ENCODE data around the gene VKORC1.

The VKORC1 gene

GRCh38 chr16:31043352-31043751, 51.2 kb downstream of the VKORC1 start:
- no peaks in the 10 kb centered on the region for H3K27me3 ChIP-seq (replicated peaks; ENCODE audit: control insufficient read depth, insufficient read depth, low read length)
- H3K36me3 ChIP-seq (ENCODE audit: control insufficient read depth, insufficient read depth, low read length): peaks cover 22% of the 10 kb centered on the region
- no peak for TF ChIP-seq CTCF (IDR thresholded peaks at IDR 0.05; ENCODE audit: insufficient read depth, low read length, poor library complexity, severe bottlenecking)
- no peak for DNase-seq (ENCODE audit: extremely low read depth, insufficient read length)
- H3K4me3 ChIP-seq (replicated peaks; ENCODE audit: low read depth, low read length): no peak overlapping the region

GRCh38 chr16:31042866-31043265, 51.7 kb downstream of the VKORC1 start:
- H3K27me3 ChIP-seq (replicated peaks; ENCODE audit: control insufficient read depth, insufficient read depth, low read length): no peaks in the 10 kb centered on the region
- peaks cover 24% of the 10 kb centered on the region for H3K36me3 ChIP-seq (ENCODE audit: control insufficient read depth, insufficient read depth, low read length)
- no peak for DNase-seq (ENCODE audit: extremely low read depth, insufficient read length)
- no peak overlapping the region for H3K4me3 ChIP-seq (replicated peaks; ENCODE audit: low read depth, low read length)
- TF ChIP-seq CTCF (IDR thresholded peaks at IDR 0.05; ENCODE audit: insufficient read depth, low read length, poor library complexity, severe bottlenecking): no peak
